Neutrophil (primary cell): ENCODE results near the gene TAGLN3.
A peak's percentile ranks its signal among the peaks of the same experiment; 100 is the strongest.

Experiments
- H3K27ac ChIP-seq: fragments of 200-600 bp; sonication (generic); 2 replicates; pipeline ENCODE4 v1.5.1; 2016; ENCODE audit warnings: mild to moderate bottlenecking, moderate library complexity
- H3K27me3 ChIP-seq: fragments of 200-600 bp; sonication (generic); 2 replicates; pipeline ENCODE4 v1.6.0; 2016; ENCODE audit warnings: mild to moderate bottlenecking
- H3K36me3 ChIP-seq: fragments of 200-600 bp; sonication (generic); 2 replicates; pipeline ENCODE4 v1.5.1; 2017
- H3K4me1 ChIP-seq, 2 experiments: fragments of 200-600 bp in 1 of 2; sonication (generic) in 1 of 2; 1 replicate in 1 of 2; 2 replicates in 1 of 2; pipeline versions ENCODE4 v1.5.1 to v1.6.1; 2013 to 2016; ENCODE audit warnings: low read depth in 1 of 2, low read length in 1 of 2, mild to moderate bottlenecking in 1 of 2, moderate library complexity in 1 of 2; ENCODE audit not compliant: control insufficient read depth in 1 of 2, insufficient read depth in 1 of 2
- H3K4me3 ChIP-seq, 2 experiments: fragments of 200-600 bp in 1 of 2; sonication (generic) in 1 of 2; 1 replicate in 1 of 2; 2 replicates in 1 of 2; pipeline ENCODE4 v1.5.1; 2013 to 2016; ENCODE audit warnings: low read depth in 1 of 2, low read length in 1 of 2, mild to moderate bottlenecking in 1 of 2, moderate library complexity in 1 of 2
- H3K9me3 ChIP-seq: fragments of 200-600 bp; sonication (generic); 2 replicates; pipeline ENCODE4 v1.5.1; 2016
- CTCF ChIP-seq: fragments of 200-600 bp; sonication (generic); IDR thresholded peaks from 2 replicates; pipeline ENCODE4 v1.5.1; 2016; ENCODE audit warnings: antibody characterized with exemption

Gene TAGLN3

GRCh38 chr3:111978583-111979433, 19.9 kb upstream of the TAGLN3 start, which contains the start of gene ABHD10:
TSS of gene ABHD10 (plus strand) at chr3:111979026. CDS start at chr3:111979062, 36 bp downstream.
- Histone ChIP-seq H3K36me3 (no peaks in the 10 kb centered on the region), H3K27ac (peak within 1 kb of the TSS; percentile 77), H3K9me3 (no peaks in the 10 kb centered on the region), H3K4me3 (peak within 1 kb of the TSS; percentile 72 to 88), H3K4me1 (peaks cover 18 to 20% of the 10 kb centered on the region in 2 experiments), H3K27me3 (peaks cover 22% of the 10 kb centered on the region)
- TF ChIP-seq CTCF, result no peak

GRCh38 chr3:111979434-111980038, 19.2 kb upstream of the TAGLN3 start:
- Histone ChIP-seq H3K27me3 (peaks cover 22% of the 10 kb centered on the region), H3K36me3 (peaks cover 4% of the 10 kb centered on the region), H3K27ac (peak overlapping the region; percentile 77), H3K4me3 (peak overlapping the region; percentile 72 to 88), H3K4me1 (peaks cover 18 to 20% of the 10 kb centered on the region in 2 experiments), H3K9me3 (no peaks in the 10 kb centered on the region)
- no peak for TF ChIP-seq CTCF

- H3K36me3 ChIP-seq, result peaks cover 4% of the 10 kb centered on the region
- H3K4me1 ChIP-seq, result peaks cover 18 to 20% of the 10 kb centered on the region in 2 experiments
- H3K9me3 ChIP-seq, result no peaks in the 10 kb centered on the region
- no peak overlapping the region for H3K27ac ChIP-seq
- H3K4me3 ChIP-seq, result no peak overlapping the region
- TF ChIP-seq CTCF, result no peak
- peaks cover 19% of the 10 kb centered on the region for H3K27me3 ChIP-seq
Measured at GRCh38 chr3:111980716-111981456, 17.8 kb upstream of the TAGLN3 start.

GRCh38 chr3:111981457-111981763, 17.3 kb upstream of the TAGLN3 start:
- Histone ChIP-seq H3K27ac (no peak overlapping the region), H3K4me1 (peaks cover 18 to 20% of the 10 kb centered on the region in 2 experiments), H3K36me3 (peaks cover 4% of the 10 kb centered on the region), H3K27me3 (peaks cover 14% of the 10 kb centered on the region), H3K9me3 (no peaks in the 10 kb centered on the region), H3K4me3 (no peak overlapping the region)
- TF ChIP-seq CTCF, result no peak

- no peak for TF ChIP-seq CTCF
- Histone ChIP-seq H3K9me3 (no peaks in the 10 kb centered on the region), H3K27ac (no peak overlapping the region), H3K4me3 (no peak overlapping the region), H3K36me3 (peaks cover 29% of the 10 kb centered on the region), H3K4me1 (peaks cover 10% of the 10 kb centered on the region in 2 experiments), H3K27me3 (no peaks in the 10 kb centered on the region)
Measured at GRCh38 chr3:111984636-111985298, 14.0 kb upstream of the TAGLN3 start.
